SW480 (cell line): Measurements from ENCODE around the gene ZNF710.

Source experiments
- DNase-seq: peaks from one replicate; pipeline ENCODE4 v3.0.0-alpha.2; 2016; ENCODE audit warnings: low spot score

ZNF710 gene

DNA sequence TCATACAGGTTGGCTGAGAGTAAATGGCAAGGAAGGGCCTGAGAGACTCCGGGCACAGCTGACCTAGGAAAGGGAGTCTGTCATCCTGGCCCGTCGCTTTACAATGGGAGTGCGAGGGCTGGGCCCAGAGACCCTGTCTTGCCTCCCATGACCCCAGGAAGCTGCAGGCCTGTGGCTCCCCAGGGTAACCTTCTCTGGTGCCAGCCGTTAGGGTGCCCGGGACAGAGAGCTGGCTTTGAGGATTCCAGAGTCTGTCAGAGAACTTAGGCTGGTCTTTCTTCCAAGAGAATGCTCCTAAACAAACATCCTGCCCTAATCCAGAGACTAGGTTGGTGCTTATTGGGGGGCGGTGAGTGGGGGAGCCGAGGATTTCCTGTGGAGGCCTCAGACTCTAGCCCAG, 18.5 kb downstream of the ZNF710 start:
- DNase-seq = no peak

DNA sequence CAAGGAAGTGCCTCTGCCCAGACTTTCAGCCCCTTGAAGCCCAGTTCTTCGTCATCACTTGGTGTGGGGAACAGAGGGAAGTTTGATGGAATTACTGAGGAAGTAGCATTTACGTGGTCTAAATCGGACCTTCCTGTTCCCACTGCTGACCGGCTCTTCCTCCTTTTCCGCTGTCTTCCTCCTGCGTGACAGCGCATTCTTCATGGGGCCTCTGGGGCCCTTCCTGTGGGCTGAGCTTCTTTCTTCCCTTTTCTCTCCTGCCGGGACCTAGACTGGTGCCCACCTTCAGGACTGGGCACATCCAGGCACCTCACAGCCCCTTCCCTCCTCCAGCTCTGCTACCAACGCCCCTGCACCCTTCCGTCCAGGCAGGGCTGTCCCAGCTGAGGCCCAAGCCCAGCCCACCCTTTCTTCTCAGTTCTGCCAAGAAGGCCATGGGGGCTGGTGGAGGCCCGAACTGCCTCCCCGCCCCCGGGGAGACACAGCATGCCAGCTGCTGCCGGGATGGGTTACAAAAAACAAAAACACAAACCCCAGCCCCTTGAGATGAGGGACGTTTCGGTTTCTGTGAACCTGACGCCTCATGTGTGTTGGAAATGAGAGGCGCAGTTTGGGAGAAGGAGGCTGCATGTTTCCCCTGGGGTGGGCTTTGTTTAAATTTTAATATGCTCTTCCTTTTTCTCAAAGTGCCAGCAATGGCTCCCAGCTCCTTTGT, 19.1 kb downstream of the ZNF710 start:
- DNase-seq = no peak

DNA sequence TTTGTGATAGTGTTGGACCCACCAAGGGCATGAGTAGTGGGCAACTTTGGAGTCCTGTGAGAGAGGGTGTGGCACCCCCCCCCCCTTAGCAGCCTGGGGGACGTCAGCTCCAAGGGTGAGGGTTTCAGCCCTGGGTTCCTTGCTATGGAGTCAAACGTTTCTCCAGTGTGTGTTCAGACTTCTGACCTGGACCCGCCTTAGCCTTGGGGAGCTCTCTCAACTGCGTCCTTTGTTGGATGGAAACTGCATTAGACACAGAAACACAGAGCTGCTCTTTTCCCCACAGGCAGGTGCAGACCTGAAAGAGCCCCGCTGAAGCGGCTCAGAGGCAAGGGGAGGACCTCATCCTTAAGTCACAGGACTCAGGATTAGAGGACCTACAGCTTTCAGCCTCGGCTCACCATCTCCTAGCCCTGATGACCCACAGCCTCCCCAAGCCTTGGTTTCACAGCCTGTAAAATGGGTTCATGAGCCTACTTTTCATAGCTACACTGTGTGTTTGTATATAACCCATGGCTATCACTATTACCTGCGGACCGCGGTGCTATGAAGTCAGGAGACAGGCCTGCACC, 19.9 kb downstream of the ZNF710 start:
- no peak for DNase-seq

DNA sequence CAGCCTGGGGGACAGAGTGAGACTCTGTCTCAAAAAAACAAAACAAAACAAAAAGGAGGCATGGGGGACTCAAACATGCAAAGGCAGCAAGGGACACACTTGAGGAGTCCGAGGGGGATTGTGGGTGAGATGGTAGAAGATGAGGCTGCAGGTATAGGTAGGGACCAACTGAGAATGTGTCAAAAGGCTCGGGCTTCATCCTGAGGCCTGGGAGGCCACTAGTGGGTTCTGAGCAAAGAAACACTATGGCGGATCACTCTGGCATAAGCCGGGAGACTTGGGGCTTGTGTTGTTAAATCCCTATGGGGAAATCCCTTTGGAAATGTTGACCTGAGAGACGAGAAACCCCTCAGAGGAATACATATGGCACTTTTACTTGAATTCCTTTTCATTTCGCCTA, 21.2 kb downstream of the ZNF710 start:
- no peak for DNase-seq

DNA sequence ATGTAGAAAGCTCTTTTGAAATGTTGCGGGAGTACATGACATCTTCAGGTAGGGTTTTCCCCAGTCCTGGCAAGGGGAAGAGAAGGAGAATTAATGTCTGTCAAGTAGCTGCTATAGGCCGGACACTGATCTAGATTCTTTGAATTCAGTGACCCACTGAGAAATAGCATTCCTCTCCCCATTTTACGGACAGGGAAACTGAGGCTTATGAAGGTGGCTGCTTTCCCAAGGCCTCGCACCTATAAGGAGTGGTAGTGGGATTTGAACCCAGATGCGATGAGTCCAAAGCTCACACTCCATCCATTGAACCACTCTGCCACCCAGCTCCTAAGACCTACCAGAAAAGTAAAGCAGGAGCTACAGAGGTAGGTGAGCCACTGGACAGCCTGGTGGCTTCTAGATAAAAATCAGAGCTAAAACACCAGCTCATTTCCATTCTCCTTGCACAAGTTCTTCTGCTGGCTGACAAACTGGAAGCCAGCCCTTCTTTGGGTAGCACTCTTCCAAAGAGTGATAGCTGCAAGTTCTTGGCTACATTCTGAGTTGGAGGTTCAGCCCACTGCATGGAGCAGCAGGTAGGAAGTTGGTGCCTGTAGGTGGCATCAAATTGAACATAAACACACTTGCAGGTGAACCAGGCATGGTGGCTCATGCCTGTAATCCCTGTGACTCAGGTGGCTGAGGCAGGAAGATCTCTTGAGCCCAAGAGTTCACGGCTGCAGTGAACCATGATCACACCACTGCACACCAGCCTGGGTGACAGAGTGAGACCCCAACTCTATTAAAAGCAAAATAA, 22.0 kb downstream of the ZNF710 start:
- DNase-seq = no peak

DNA sequence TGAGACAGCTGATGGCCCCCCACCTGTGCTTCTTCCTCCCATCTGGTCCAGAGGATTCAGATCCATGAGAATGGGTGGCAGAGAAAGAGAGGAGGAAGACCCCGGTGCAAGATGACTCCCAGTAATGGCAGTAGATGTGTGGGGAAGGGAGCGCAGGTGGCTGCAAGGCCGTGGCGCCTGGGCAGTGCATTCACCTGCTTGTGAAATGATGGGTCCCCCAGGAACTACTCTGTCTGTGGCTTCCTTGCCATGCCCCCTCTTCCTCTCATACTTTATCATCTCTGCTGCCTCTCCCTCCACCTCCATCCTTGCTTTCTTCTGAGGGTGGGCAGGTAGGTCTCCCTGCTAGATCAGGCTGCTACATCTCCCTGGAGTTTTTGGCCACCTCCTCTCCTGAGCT, 23.3 kb downstream of the ZNF710 start:
- DNase-seq = no peak

DNA sequence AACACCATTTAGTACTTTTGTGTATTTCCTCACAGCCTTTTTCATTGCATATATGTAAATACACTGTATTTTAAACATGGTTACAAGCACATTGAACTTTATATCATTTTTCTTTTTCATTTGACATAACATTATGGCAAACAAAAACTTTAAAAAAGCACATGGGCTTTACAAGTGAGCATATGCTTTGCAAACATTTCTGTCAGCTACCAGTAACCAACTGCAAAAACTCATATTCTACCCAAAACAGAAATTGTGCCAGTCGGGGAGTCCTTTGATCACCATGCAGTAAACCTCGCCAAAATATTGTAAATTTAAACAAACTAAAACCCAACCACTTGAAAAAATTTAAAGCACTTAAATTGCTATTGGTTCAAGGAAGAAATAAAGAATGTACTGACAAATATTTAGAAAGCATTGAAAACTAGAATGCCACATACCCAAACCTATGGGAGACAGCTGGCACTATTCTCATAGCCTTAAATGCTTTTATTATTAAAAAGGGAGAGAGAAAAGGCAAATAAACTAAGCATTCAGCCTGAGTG, 24.4 kb downstream of the ZNF710 start:
- no peak for DNase-seq

DNA sequence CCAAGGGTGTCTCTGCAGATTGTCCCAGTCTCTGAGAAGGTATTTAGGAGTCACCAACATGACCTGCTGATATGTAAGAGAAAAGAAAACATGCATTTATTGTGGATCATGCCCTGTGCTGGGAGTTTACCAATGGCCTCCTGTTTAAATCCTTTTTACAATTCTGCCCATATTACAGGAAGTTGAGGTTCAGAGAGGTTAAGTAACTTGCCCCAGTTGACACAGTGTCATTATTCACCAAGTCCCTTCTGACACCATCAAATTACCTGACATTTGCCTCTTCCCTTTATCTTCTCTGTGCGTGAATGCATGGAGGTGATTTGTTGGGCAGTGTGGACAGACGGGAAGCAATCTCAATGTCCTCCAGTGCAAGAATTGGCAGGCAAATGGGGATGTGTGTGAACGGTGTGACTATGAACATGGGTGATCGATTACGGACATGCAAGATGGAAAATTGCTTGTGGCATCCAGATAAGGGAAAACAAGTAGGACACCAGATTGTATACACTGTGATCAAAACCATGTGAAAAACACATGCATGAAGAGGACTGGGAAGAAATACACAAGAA, 27.3 kb downstream of the ZNF710 start:
- DNase-seq = no peak

DNA sequence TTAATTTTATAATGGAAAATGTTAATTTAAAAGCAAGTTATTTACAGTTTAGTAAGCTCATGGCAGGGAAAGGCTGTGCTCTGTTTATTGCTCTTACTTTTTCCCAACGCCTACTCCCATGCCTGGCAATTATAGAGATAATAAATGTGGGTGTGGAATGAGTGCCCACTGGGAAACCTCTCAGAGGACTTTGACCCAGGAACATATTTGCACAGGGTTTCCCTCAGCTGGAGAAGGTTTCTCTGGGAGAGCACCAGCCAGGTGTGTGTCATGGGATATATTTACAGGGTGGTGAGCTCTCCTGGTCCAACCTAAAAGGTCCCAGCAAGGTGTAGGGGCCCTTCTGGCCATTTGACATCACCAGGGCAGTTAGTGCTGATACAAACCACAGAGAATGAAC, 27.9 kb downstream of the ZNF710 start:
- peak; percentile 95 for DNase-seq

DNA sequence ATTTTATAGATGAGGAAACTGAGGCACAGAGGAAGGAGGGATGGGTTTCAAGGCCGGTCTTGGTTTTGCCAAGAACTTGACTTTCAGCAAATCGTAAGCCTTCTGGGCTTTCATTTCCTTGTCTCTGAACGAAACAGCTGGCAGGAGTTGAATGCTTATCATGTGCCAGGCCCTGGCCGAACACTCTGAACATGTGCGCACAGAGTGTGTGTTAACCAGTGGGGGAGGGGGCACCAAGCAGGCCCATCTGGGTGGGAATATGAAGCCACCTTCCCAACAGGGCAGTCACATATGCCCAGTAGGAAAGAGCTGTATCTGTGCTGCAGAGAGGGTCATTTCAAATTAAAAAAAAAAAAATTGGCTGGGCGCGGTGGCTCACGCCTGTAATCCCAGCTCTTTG, 29.3 kb downstream of the ZNF710 start:
- no peak for DNase-seq

DNA sequence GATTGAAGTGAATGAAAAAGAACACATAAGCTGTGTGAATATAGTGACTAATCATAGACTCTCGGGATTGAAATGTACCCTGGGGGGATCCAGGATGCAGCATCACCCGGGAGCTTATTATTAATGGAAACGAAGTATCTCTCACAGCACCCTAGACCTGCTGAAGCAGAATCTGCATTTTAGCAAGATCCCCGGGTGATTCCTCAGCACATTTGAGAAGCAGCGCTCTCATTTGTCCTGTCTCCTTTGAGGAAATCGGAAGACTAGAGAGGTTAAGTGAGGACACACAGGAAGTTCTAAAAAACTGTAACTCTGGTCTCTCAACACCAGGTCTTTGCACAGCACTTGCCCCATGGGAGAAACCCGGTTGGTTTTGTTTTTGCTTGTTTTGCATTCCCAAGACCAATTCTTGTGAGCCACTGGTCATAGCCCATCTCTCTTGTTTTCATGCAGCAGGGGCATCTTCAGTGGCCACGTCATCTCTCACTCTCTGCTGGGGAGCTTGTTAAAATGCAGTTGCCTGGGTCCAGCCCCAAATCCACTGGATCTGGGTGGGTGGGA, 30.2 kb downstream of the ZNF710 start:
- no peak for DNase-seq

DNA sequence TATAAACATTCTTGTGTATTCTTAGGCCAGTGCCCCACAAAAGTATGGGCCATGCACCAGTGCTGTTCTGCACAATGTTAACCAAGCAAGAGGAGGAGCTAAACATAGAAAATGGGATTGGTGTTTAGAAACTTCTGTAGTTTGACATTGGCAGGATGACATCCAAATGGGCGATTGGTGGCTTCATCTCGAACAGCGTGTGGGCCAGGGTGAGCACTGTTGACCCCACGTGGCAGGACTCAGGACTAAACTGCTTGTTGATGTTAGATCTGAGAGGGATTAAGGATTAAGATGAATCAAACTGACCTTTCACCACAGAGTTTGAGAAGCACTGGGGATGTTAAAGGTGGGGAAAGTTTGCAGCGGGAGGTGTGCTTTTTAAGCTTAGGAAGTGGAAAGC, 31.9 kb downstream of the ZNF710 start:
- no peak for DNase-seq

DNA sequence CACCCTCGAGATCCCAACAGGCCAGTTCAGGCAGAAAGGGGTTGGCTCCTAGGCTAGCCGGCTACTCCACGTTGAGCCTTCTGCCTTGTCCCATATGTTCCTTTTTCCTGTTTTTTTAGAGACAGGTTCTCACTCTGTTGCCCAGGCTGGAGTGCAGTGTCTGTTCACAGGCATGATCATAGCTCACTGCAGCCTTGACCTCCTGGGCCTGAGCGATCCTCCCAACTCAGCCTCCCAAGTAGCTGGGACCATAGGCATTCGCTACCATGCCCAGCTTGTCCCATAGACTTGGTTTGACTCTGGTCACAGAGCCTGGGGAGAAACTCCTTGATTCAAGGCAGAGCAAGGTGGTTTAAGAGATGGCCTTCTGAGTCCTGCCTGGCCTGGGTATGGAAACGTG, 32.3 kb downstream of the ZNF710 start:
- DNase-seq = no peak

DNA sequence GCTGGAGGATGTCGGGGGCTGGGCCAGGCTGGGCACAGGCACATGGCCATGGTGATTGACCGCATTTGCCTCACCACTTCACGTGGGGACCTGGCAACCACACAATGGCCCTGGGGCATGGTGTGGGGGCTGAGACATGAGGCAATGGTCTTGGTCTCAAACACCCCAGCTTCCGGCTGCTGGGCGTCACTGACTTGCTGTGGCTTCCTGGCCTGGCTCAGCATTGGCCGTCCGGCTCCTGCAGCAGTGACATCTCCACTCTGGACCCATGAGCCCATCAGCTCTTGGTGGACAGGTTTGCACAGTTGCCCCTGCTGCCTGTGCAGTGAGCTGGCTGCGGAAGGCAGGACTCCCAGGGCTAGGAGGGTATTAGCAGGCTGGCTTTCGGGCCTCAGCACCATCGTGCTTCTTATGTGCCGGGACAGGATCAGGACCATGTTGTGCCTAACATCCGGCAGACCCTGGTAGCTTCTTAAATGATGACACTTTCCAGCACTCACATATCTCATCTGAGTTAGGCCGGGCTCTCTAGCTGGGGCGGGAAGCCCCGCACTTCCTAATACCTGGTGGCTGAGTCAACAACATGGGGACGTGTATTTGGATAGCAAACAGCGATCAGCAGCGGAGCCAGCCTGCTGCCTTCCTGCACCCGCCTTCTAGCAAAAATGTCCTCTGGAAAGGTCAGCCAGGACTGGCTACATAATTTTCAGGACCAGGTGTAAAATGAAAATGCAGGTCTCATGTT, 34.1 kb downstream of the ZNF710 start:
- DNase-seq = peak; percentile 86

DNA sequence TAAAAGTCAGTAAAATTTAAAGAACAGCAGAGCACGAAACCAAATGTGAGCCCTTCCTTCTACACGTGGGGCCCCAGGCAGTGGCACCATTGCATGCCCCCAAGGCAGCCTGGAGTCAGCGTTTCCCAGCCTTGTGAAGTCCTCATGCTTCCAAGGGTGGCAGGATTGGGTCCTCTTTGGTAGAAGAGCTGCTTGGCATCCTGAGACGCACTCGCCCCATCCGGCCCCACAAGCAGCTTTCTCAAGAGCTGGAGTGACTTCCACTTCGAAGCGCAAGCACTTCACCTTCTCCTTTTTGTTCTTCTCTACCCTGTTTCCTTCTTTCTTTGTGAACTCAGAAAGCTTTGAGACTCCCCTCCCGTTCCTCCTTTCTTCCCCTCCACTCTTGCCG, 34.7 kb downstream of the ZNF710 start:
- no peak for DNase-seq

DNA sequence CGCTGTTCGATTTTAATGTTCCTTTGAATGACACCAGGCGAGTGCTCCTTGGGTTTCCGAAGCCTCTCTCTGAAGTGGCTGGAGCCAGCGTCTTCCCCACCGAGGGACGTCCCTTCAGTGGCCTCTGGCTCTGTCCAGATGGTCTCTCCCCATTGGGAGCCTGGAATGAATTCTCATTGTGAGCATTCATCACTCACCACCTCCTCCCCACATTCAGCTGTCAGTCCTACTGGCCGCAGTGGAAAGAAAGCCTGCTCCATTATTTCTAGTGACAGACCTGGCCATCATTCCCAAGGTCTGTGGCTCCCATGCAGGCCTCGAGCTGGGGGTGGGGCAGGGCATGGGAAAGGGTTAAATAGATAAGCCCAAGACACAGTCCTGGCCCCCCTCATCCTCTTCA, 35.2 kb downstream of the ZNF710 start:
- no peak for DNase-seq

DNA sequence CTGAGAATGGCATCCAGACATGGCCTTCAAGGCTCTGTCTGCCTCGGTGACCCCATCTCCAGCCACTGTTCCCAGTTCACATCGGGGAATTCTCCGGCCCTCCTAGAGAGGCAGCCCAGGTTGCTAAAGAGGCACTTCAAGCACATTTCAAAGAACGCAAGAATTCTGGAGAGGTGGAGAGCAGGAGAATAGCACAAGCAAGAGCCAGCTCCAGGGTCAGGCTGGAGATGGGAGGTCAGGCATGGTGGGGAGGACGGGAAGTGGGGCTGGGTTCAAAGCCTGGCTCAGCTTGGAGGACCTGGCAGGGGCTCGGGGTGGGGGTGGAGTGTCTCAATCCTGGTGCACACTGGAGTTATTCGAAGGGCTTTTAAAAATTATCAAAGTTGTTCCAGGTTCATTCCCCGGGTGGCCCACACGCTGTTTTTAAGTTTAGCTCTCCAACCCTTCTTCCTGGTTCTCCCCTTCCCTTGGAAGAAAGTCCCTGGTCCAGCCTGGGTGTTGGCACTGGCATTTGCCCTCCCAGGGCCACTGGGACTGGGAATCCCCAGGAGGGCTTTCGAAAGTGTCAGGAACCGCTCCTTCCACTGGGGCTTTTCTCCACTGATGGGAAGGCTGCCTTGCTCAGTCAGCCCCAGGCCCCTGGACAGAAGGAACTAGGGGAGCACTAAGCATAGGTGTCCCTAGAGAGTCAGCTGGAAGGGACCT, 35.8 kb downstream of the ZNF710 start:
- no peak for DNase-seq

DNA sequence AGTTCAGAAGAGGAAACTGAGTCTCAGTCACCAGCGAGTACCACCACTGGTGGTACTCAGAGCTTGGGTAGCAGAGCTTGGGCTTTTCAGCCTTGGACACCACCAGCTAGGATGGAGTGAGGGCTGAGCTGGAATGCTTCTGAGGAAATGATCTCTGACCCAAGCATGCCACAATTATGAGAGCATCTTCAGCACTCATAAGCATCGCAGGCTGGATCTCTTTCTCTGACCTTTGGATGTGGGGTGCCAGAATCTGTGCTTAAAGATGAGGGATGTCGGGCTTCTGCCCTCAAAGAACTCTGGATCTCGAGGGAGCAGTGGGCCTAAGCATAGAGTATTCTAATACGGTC, 36.4 kb downstream of the ZNF710 start:
- no peak for DNase-seq

DNA sequence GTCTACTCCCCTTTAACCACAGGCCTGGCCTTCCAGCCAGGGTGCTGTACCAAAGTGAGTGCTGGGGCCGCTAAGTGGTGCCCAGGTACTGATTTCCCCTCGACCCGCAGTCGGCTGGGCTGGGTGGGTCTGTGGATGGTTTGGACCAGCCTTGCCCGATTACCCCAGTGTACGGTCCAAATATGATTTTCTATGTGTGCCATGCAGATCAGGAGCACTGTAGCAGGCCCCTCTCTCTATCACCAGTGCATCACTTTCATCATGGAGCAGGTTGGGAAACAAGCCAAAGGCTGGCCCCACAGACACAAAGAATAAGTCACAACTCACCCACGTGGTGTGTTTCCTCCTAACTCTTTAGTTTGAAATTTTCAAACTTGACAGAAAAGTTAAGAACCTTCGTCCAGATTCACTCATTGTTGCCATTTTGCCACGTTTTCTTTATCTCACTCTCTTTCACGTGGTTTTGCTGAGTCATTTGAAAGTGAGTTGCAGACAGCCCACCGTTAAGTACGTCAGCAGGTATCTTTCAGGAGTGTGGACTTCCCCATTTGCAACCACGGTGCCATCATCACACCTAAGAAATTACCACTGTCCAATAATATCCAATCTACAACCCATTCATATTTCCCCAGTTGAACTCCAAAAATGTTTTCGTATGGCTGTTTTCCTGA, 37.0 kb downstream of the ZNF710 start:
- DNase-seq = peak; percentile 77

DNA sequence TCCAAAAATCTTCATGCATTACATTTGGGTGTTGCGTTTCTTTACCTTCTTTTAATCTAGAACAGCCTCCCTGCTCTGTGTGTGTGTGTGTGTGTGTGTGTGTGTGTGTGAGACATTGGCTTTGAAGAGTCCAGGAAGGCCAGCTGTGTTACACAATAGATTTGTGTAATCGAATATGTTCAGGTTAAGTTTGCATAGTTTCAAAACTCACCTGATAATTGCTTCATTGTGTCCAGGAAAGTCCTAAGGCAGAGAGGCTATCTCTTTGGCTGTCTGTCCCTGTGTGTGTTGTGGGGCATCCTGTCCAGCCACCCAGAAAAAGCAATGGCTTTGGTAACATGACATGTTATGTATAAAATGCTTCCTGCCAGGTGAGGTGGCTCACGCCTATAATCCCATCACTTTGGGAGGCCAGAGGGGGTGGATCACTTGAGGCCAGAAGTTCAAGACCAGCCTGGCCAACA, 37.5 kb downstream of the ZNF710 start:
- DNase-seq = peak; percentile 32

DNA sequence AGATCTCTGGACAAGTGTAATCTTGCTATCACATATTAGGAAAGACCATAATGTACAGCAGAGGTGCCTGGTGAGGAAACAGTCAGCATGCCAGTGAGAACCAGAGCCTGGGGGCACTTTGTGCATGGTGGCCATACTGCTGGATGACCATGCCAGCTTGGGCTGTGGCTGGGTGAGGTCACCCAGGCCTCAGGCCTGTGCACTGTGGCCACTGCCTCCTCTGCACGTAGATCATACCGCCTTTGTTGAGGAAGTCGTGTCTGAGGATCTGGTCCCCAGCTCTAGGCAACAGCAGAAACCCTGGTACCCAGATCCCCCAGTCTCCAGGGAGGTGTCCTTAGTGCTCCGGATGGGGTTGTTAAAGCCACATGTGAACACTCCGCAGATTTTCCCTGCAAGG, 38.9 kb downstream of the ZNF710 start:
- DNase-seq = no peak
